Measurements from ENCODE around the gene PTPRG.

GRCh38 chr3:62095756-62096155 lies 534.4 kb downstream of the PTPRG start:
- TF ChIP-seq CTCF (IDR thresholded peaks at IDR 0.05 in 4 of 5, conservative IDR thresholded peaks at IDR 0.05 in 1 of 5): no peak
- no peak for TF ChIP-seq POLR2A (IDR thresholded peaks at IDR 0.05)
